ENCODE data around the gene METTL14.
A peak's percentile ranks its signal among the peaks of the same experiment; 100 is the strongest.
"Not testable (repeated sequence)": the region's sequence is repeated elsewhere in the genome, so short reads cannot be mapped to it uniquely, and the experiment has no call there.

The METTL14 gene

DNA sequence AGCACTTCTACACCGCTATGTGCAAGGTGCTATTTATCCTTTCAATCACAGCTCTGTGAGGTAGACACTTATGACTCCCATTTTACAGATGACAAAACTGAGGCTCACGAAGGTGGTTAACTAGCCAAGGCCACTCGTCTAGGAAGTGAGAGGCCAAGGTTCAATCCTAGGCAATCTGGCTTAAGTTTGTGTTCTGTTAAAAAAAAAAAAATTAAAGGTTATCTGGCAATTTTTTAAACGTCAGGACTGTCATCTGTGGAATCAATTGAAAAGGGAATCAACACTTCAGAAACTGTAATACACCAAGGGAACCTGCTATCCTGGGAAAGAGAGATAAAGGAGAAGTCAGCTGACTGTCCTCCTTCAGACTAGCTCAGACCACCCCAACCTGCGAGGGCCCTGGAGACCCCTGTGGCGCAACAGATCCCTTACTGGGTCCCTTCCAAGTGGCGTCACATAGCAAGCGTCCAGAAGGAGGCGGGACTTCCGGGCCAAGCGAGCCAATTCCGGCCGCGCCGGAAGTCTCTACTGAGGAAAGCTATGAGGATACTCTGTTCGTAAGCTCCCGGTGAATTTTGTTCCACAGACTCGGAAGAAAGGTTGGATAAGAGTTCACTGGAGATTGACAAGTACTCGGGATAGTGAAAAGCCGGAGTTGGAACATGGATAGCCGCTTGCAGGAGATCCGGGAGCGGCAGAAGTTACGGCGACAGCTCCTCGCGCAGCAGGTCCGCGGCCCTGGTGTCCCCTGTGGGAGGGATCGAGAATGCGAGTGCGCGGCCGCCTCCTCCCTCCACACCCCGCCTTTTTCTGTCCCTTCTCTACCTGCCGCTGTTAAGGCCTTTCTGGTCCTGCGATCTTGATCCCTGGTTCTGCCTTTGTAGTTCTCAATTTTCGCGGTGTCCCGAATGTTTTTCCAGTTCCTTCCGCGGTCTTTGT is at the start of gene METTL14:
Gene METTL14 (plus strand): TSS at position 520 of the 939 bp plus-strand sequence. CDS start 143 bp downstream, at position 663.
- DNase-seq (ENCODE audit: low read depth in 2 of 3, low spot score in 1 of 3): peak; percentile 75 to 85 (median 80)

GRCh38 chr4:118636126-118636525 is 49.1 kb upstream of the METTL14 start:
- not testable (repeated sequence) for DNase-seq (ENCODE audit: low read depth in 2 of 3, low spot score in 1 of 3)

DNA sequence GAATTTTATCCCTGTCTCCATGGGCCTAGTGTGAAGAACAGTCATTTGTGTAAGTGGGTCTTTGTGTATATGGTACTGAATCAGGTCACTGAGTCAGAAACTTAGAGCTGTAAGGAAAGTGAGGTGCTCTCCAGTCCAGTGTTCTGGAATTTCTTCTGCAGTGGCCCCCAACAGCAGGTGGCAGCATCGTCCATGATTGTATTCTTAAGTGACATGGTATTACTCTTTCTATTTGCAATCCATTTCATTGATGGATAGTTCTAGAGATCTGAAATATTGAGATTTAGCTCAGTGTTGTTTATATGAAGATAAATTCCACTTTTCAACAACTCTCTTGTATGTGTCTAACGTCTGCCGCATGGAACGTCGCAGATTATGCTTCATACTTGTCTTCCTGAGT is 20.5 kb upstream of the METTL14 start:
- DNase-seq (ENCODE audit: low read depth in 2 of 3, low spot score in 1 of 3): peak in 2 of 3 donors; percentile 6 to 20

- peak in 2 of 3 donors; percentile 12 to 29 for DNase-seq (ENCODE audit: low read depth in 2 of 3, low spot score in 1 of 3)
These were observed 16.0 kb upstream of the METTL14 start for GRCh38 chr4:118669220-118669619.

- not testable (repeated sequence) for DNase-seq (ENCODE audit: low read depth in 2 of 3, low spot score in 1 of 3)
These were observed 14.2 kb upstream of the METTL14 start for GRCh38 chr4:118670968-118671367.

DNA sequence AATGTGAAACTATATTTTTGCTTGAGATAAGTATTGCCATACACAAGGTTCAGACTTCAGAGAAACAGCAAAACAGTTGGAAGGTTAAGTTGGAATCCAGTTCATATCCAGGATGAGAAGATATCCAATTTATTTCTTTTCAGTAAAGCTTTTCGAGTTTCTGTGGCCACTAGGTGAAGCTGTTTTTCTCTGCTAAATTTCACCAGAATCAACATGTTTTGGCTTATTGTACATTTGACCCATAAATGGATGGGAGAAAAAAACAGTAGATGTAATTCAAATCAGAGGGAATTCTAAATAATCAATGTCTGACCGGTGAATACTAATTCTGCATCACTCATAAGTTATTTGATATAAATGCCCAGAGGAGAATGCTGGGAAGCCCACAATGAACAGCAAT is 9.1 kb upstream of the METTL14 start:
- no peak for DNase-seq (ENCODE audit: low read depth in 2 of 3, low spot score in 1 of 3)

DNA sequence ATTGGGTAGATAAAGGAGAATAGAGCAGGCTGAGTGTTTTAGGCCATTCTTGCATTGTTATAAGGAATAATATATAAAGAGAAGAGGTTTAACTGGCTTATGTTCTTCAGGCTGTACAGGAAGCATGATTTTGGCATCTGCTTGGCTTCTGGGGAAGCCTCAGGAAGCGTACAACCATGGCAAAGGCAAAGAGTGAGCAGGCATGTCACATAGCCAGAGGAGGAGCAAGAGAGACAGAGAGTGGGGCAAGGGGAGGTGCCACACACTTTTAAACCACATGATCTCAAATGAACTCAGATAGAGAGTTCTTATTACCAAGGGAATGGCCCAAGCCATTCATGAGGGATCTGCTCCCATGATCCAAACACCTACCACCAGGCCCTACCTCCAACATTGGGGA is 4.4 kb upstream of the METTL14 start:
- DNase-seq (ENCODE audit: low read depth in 2 of 3, low spot score in 1 of 3): no peak

- DNase-seq (ENCODE audit: low read depth in 2 of 3, low spot score in 1 of 3): no peak
These were observed 2.3 kb upstream of the METTL14 start for GRCh38 chr4:118682928-118683327.

DNA sequence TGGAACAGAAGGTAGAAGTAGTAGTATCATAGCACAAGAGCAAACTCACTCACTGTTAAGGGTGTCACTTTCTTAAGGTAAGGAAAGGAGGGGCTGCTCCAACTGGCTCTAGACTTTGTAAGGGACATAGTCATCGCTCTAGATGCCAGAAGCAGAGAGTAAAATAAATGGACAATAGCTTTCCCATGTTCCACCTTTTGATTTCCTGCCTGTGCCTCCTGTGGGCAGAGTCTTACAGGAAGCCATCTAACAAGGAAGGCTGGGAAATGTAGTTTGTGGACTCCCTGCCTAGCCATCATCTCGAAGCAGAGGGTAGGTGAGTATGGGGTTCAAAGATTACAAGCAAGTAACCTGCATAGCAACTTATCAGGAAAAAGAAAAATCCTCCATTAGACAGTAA is 1.7 kb upstream of the METTL14 start:
- DNase-seq (ENCODE audit: low read depth in 2 of 3, low spot score in 1 of 3): no peak

GRCh38 chr4:118703118-118703517 is 17.9 kb downstream of the METTL14 start:
- DNase-seq (ENCODE audit: low read depth in 2 of 3, low spot score in 1 of 3): no peak

- DNase-seq (ENCODE audit: low read depth in 2 of 3, low spot score in 1 of 3): no peak
These were observed 25.9 kb downstream of the METTL14 start for GRCh38 chr4:118711052-118711451.

DNA sequence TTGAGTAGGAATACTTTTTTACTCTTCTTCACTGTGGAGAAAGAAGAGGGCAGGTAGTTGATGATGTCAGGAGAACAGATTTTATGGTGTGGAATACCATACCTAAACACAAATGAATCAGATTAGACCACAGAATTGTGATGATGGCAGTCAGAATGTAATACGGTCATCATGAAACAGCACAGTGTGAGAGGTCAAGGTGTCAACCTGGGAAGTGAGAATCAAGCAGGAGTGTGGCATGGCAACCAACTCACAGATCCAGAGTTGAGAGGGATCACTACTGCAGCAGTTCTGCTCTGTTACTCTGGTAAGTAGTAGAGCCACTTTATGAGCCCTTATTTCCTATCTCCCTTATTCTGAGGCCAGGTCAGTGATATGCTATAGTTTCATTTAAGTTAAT is 27.7 kb downstream of the METTL14 start:
- no peak for DNase-seq (ENCODE audit: low read depth in 2 of 3, low spot score in 1 of 3)

GRCh38 chr4:118714682-118715081 is 29.5 kb downstream of the METTL14 start:
- no peak for DNase-seq (ENCODE audit: low read depth in 2 of 3, low spot score in 1 of 3)

DNA sequence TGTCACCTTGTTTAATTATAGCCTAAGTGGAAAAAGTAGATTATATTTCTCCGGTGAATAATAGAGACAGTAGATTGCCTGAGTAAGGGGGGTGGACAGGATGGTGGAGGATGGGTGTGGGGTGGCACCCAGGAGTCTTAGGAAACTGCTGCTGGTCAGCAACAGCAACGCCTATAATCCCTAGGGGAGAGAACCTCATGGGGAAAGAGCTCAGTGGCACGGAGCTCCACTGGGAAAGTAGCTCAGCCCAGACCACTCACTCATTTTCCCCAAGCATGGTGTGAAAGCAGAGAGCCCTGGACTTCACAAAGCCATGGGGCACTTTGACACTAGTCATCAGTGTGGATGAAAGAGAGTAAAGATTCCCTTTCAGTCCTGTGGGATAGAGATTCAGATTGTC is 31.1 kb downstream of the METTL14 start:
- no peak for DNase-seq (ENCODE audit: low read depth in 2 of 3, low spot score in 1 of 3)

- DNase-seq (ENCODE audit: low read depth in 2 of 3, low spot score in 1 of 3): no peak
These were observed 33.4 kb downstream of the METTL14 start for GRCh38 chr4:118718511-118719170.

DNA sequence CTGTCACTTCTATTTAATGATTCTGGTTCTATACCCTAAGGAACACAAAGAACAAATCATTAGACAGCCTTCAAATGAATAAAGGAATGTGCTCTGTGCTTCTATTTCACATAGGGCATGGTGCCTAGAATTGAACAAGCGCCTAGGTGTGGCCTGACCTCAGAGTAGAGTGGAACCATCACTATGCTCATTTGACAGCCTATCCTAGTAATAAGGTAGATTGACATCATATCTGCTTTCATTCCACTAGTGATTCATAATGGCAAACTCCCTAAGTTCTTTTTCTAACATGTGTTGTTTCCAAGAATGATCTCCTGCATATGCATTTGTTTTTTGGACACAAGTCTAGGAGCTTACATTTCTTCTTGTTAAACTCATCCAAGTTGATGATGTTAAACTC is 36.6 kb downstream of the METTL14 start:
- no peak for DNase-seq (ENCODE audit: low read depth in 2 of 3, low spot score in 1 of 3)

DNA sequence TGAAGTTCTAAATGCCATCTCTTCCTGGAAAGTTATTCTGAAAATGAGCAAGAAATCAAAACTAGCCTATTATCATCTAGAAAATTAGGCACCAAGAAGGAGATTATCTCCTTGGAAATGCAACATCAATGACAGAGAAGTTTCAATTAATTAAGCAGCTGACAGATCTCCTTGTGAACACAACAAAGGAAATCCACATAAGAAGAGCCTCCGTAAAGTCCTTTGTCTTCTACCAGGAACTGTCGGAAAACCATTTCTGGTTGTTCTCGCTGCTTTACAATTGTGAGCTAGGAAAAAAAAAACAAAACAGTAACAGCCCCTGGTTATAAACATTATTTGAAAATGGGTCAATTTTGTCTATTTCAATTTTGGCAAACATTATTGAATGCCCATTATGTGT is 38.2 kb downstream of the METTL14 start:
- DNase-seq (ENCODE audit: low read depth in 2 of 3, low spot score in 1 of 3): no peak

GRCh38 chr4:118727360-118727759 is 42.2 kb downstream of the METTL14 start:
- no peak for DNase-seq (ENCODE audit: low read depth in 2 of 3, low spot score in 1 of 3)

GRCh38 chr4:118729287-118730286 is 44.4 kb downstream of the METTL14 start:
- no peak for DNase-seq (ENCODE audit: low read depth in 2 of 3, low spot score in 1 of 3)

DNA sequence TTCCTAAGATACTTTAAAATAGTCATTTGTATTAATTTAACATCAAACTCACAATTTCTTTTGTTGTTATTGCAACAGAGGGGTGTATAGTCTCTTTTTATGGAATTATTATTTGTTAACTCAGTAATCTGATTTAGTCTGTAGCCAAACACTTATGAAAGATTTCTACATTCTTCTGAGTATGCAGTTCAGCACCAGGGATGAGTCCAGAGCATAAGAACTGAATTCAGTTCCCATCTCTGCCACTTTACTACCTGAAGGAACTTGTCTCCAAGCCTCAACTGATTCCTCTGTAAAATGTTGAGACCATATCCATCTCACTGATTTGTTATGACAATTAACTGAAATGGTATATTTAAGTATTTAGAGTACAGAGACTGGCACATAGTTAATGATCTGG is 45.5 kb downstream of the METTL14 start:
- DNase-seq (ENCODE audit: low read depth in 2 of 3, low spot score in 1 of 3): no peak
